Measurements from ENCODE around the gene POLR2E.

POLR2E gene

GRCh38 chr19:1053176-1054101, 41.7 kb downstream of the POLR2E start:
- Histone ChIP-seq H3K4me3 (replicated peaks; ENCODE audit: insufficient read depth, low read length) (no peak overlapping the region), H3K27me3 (ENCODE audit: insufficient read depth, poor library complexity, severe bottlenecking) (no peaks in the 10 kb centered on the region), H3K27ac (replicated peaks) (no peak overlapping the region)
- no peak for DNase-seq (ENCODE audit: low read depth in 1 of 2, low spot score in 1 of 2)
- TF ChIP-seq REST (IDR thresholded peaks at IDR 0.05; ENCODE audit: insufficient replicate concordance, low read depth) (no peak), POLR2AphosphoS5 (IDR thresholded peaks at IDR 0.05; ENCODE audit: low read depth) (no peak), SPI1 (IDR thresholded peaks at IDR 0.05; ENCODE audit: borderline replicate concordance, low read depth) (no peak), CTCF (IDR thresholded peaks at IDR 0.05; ENCODE audit: insufficient read depth, low read length) (no peak), GABPA (IDR thresholded peaks at IDR 0.05; ENCODE audit: low read depth) (no peak)

DNA sequence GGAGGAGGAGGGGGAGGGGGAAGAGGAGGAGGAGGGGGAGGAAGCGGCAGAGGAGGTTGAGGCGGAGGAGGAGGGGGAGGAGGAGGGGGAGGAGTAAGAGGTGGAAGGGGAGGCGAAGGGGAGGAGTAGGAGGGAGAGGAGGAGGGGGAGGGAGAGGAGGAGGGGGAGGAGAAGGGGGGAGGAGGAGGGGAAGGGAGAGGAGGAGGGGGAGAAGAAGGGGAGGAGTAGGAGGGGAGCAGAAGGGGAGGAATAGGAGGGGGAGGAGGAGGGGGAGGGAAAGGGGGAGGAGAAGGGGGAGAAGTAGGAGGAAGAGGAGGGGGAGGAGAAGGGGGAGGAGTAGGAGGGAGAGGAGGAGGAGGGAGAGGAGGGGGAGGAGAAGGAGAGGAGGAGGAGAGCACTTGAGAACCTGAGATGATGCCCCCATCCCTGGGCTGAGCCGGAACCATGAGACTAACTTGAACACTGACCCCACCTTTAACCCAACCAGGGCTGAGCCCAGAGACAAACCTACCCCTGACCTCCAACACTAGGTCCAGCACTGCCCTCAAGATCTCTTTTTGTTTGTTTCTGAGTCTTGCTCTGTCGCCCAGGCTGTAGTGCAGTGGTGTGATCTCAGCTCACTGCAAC, 42.7 kb downstream of the POLR2E start:
- no peak for DNase-seq (ENCODE audit: low read depth in 1 of 2, low spot score in 1 of 2)
- Histone ChIP-seq H3K27ac (replicated peaks) (no peak overlapping the region), H3K4me3 (replicated peaks; ENCODE audit: insufficient read depth, low read length) (no peak overlapping the region), H3K27me3 (ENCODE audit: insufficient read depth, poor library complexity, severe bottlenecking) (no peaks in the 10 kb centered on the region)
- no peak for TF ChIP-seq CTCF (IDR thresholded peaks at IDR 0.05; ENCODE audit: insufficient read depth, low read length)
- no peak for TF ChIP-seq POLR2AphosphoS5 (IDR thresholded peaks at IDR 0.05; ENCODE audit: low read depth)
- no peak for TF ChIP-seq GABPA (IDR thresholded peaks at IDR 0.05; ENCODE audit: low read depth)
- no peak for TF ChIP-seq SPI1 (IDR thresholded peaks at IDR 0.05; ENCODE audit: borderline replicate concordance, low read depth)
- no peak for TF ChIP-seq REST (IDR thresholded peaks at IDR 0.05; ENCODE audit: insufficient replicate concordance, low read depth)

DNA sequence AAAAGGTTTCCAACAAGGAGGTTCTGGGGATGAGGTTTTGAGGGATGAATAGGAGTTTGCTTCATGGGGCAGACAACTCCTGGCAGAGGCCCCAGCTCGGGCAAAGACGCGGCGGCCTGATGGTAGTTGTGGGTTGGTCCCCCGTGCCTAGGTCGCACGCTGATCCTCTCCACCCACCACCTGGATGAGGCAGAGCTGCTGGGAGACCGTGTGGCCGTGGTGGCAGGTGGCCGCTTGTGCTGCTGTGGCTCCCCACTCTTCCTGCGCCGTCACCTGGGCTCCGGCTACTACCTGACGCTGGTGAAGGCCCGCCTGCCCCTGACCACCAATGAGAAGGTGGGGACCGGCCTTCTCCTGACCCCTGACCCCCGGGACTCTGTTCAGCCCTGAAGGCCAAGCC, 43.4 kb downstream of the POLR2E start:
- H3K27me3 ChIP-seq (ENCODE audit: insufficient read depth, poor library complexity, severe bottlenecking), result no peaks in the 10 kb centered on the region
- DNase-seq (ENCODE audit: low read depth in 1 of 2, low spot score in 1 of 2), result no peak
- H3K27ac ChIP-seq (replicated peaks), result no peak overlapping the region
- TF ChIP-seq SPI1 (IDR thresholded peaks at IDR 0.05; ENCODE audit: borderline replicate concordance, low read depth), result no peak
- no peak for TF ChIP-seq GABPA (IDR thresholded peaks at IDR 0.05; ENCODE audit: low read depth)
- no peak for TF ChIP-seq POLR2AphosphoS5 (IDR thresholded peaks at IDR 0.05; ENCODE audit: low read depth)
- no peak for TF ChIP-seq CTCF (IDR thresholded peaks at IDR 0.05; ENCODE audit: insufficient read depth, low read length)
- TF ChIP-seq REST (IDR thresholded peaks at IDR 0.05; ENCODE audit: insufficient replicate concordance, low read depth), result no peak
- no peak overlapping the region for H3K4me3 ChIP-seq (replicated peaks; ENCODE audit: insufficient read depth, low read length)
